ENCODE measurements around the gene LRRC37B.
"Not testable (repeated sequence)": the region's sequence is repeated elsewhere in the genome, so short reads cannot be mapped to it uniquely, and the experiment has no call there.

Gene LRRC37B

GRCh38 chr17:32021615-32021955 is 14.4 kb downstream of the LRRC37B start:
- TF ChIP-seq ZNF274 (IDR thresholded peaks at IDR 0.05; ENCODE audit: low read depth, low read length) (no peak), YY1 (IDR thresholded peaks at IDR 0.05; ENCODE audit: insufficient read depth, insufficient read length) (no peak), SUZ12 (IDR thresholded peaks at IDR 0.05; ENCODE audit: extremely low read depth, insufficient read depth, insufficient read length) (no peak)
- Histone ChIP-seq H3K27me3 (ENCODE audit: insufficient read depth, insufficient read length) (no peaks in the 10 kb centered on the region), H3K9ac (ENCODE audit: insufficient read length, low read depth) (no peak overlapping the region), H3K4me3 (ENCODE audit: insufficient read length, low read depth) (no peak overlapping the region), H3K9me3 (ENCODE audit: insufficient read depth, low read length) (no peaks in the 10 kb centered on the region), H3K36me3 (ENCODE audit: insufficient read depth, insufficient read length, low read length) (peaks cover 6% of the 10 kb centered on the region), H3K4me1 (ENCODE audit: insufficient read depth, insufficient read length) (no peaks in the 10 kb centered on the region)
- no peak for DNase-seq (ENCODE audit: low read depth, low spot score)

- not testable (repeated sequence) for DNase-seq (ENCODE audit: low read depth, low spot score); H3K36me3 ChIP-seq (ENCODE audit: insufficient read depth, insufficient read length, low read length); H3K9me3 ChIP-seq (ENCODE audit: insufficient read depth, low read length); H3K9ac ChIP-seq (ENCODE audit: insufficient read length, low read depth); H3K4me1 ChIP-seq (ENCODE audit: insufficient read depth, insufficient read length); H3K4me3 ChIP-seq (ENCODE audit: insufficient read length, low read depth); H3K27me3 ChIP-seq (ENCODE audit: insufficient read depth, insufficient read length)
These were observed 15.4 kb downstream of the LRRC37B start for GRCh38 chr17:32022554-32022953.

GRCh38 chr17:32027271-32027670 is 20.1 kb downstream of the LRRC37B start:
- H3K4me1 ChIP-seq (ENCODE audit: insufficient read depth, insufficient read length); H3K9me3 ChIP-seq (ENCODE audit: insufficient read depth, low read length); H3K4me3 ChIP-seq (ENCODE audit: insufficient read length, low read depth); H3K36me3 ChIP-seq (ENCODE audit: insufficient read depth, insufficient read length, low read length); H3K9ac ChIP-seq (ENCODE audit: insufficient read length, low read depth); DNase-seq (ENCODE audit: low read depth, low spot score); H3K27me3 ChIP-seq (ENCODE audit: insufficient read depth, insufficient read length): not testable (repeated sequence)

GRCh38 chr17:32033223-32033622 is 26.0 kb downstream of the LRRC37B start:
- H3K4me3 ChIP-seq (ENCODE audit: insufficient read length, low read depth) = no peak overlapping the region
- DNase-seq (ENCODE audit: low read depth, low spot score) = no peak
- H3K36me3 ChIP-seq (ENCODE audit: insufficient read depth, insufficient read length, low read length) = peaks cover 2% of the 10 kb centered on the region
- H3K27me3 ChIP-seq (ENCODE audit: insufficient read depth, insufficient read length) = no peaks in the 10 kb centered on the region
- H3K9me3 ChIP-seq (ENCODE audit: insufficient read depth, low read length) = no peaks in the 10 kb centered on the region
- no peak for TF ChIP-seq YY1 (IDR thresholded peaks at IDR 0.05; ENCODE audit: insufficient read depth, insufficient read length)
- TF ChIP-seq SUZ12 (IDR thresholded peaks at IDR 0.05; ENCODE audit: extremely low read depth, insufficient read depth, insufficient read length) = no peak
- TF ChIP-seq ZNF274 (IDR thresholded peaks at IDR 0.05; ENCODE audit: low read depth, low read length) = no peak
- H3K9ac ChIP-seq (ENCODE audit: insufficient read length, low read depth) = no peak overlapping the region
- no peaks in the 10 kb centered on the region for H3K4me1 ChIP-seq (ENCODE audit: insufficient read depth, insufficient read length)

GRCh38 chr17:32033812-32034211 is 26.6 kb downstream of the LRRC37B start:
- H3K4me3 ChIP-seq (ENCODE audit: insufficient read length, low read depth); H3K36me3 ChIP-seq (ENCODE audit: insufficient read depth, insufficient read length, low read length); H3K27me3 ChIP-seq (ENCODE audit: insufficient read depth, insufficient read length); DNase-seq (ENCODE audit: low read depth, low spot score); H3K9me3 ChIP-seq (ENCODE audit: insufficient read depth, low read length); H3K4me1 ChIP-seq (ENCODE audit: insufficient read depth, insufficient read length); H3K9ac ChIP-seq (ENCODE audit: insufficient read length, low read depth): not testable (repeated sequence)

GRCh38 chr17:32040246-32040645 is 33.1 kb downstream of the LRRC37B start:
- not testable (repeated sequence) for H3K27me3 ChIP-seq (ENCODE audit: insufficient read depth, insufficient read length); H3K4me1 ChIP-seq (ENCODE audit: insufficient read depth, insufficient read length); H3K9ac ChIP-seq (ENCODE audit: insufficient read length, low read depth); H3K9me3 ChIP-seq (ENCODE audit: insufficient read depth, low read length); DNase-seq (ENCODE audit: low read depth, low spot score); H3K4me3 ChIP-seq (ENCODE audit: insufficient read length, low read depth); H3K36me3 ChIP-seq (ENCODE audit: insufficient read depth, insufficient read length, low read length)

GRCh38 chr17:32041306-32041875 is 34.2 kb downstream of the LRRC37B start:
- DNase-seq (ENCODE audit: low read depth, low spot score); H3K9me3 ChIP-seq (ENCODE audit: insufficient read depth, low read length); H3K27me3 ChIP-seq (ENCODE audit: insufficient read depth, insufficient read length); H3K36me3 ChIP-seq (ENCODE audit: insufficient read depth, insufficient read length, low read length); H3K4me3 ChIP-seq (ENCODE audit: insufficient read length, low read depth); H3K4me1 ChIP-seq (ENCODE audit: insufficient read depth, insufficient read length); H3K9ac ChIP-seq (ENCODE audit: insufficient read length, low read depth): not testable (repeated sequence)

GRCh38 chr17:32042266-32042665 is 35.1 kb downstream of the LRRC37B start:
- DNase-seq (ENCODE audit: low read depth, low spot score); H3K9me3 ChIP-seq (ENCODE audit: insufficient read depth, low read length); H3K9ac ChIP-seq (ENCODE audit: insufficient read length, low read depth); H3K36me3 ChIP-seq (ENCODE audit: insufficient read depth, insufficient read length, low read length); H3K27me3 ChIP-seq (ENCODE audit: insufficient read depth, insufficient read length); H3K4me3 ChIP-seq (ENCODE audit: insufficient read length, low read depth); H3K4me1 ChIP-seq (ENCODE audit: insufficient read depth, insufficient read length): not testable (repeated sequence)

GRCh38 chr17:32045611-32046010 is 38.4 kb downstream of the LRRC37B start:
- H3K27me3 ChIP-seq (ENCODE audit: insufficient read depth, insufficient read length); H3K4me1 ChIP-seq (ENCODE audit: insufficient read depth, insufficient read length); H3K4me3 ChIP-seq (ENCODE audit: insufficient read length, low read depth); DNase-seq (ENCODE audit: low read depth, low spot score); H3K36me3 ChIP-seq (ENCODE audit: insufficient read depth, insufficient read length, low read length); H3K9ac ChIP-seq (ENCODE audit: insufficient read length, low read depth); H3K9me3 ChIP-seq (ENCODE audit: insufficient read depth, low read length): not testable (repeated sequence)

GRCh38 chr17:32047663-32048062 is 40.5 kb downstream of the LRRC37B start:
- H3K9ac ChIP-seq (ENCODE audit: insufficient read length, low read depth); H3K36me3 ChIP-seq (ENCODE audit: insufficient read depth, insufficient read length, low read length): not testable (repeated sequence)

GRCh38 chr17:32054985-32055384 is 47.8 kb downstream of the LRRC37B start:
- not testable (repeated sequence) for DNase-seq (ENCODE audit: low read depth, low spot score); H3K4me1 ChIP-seq (ENCODE audit: insufficient read depth, insufficient read length); H3K36me3 ChIP-seq (ENCODE audit: insufficient read depth, insufficient read length, low read length); H3K27me3 ChIP-seq (ENCODE audit: insufficient read depth, insufficient read length); H3K9me3 ChIP-seq (ENCODE audit: insufficient read depth, low read length); H3K4me3 ChIP-seq (ENCODE audit: insufficient read length, low read depth); H3K9ac ChIP-seq (ENCODE audit: insufficient read length, low read depth)

More at GRCh38 chr17:32047663-32048062, 40.5 kb downstream of the LRRC37B start:
- not testable (repeated sequence) for DNase-seq (ENCODE audit: low read depth, low spot score); H3K27me3 ChIP-seq (ENCODE audit: insufficient read depth, insufficient read length); H3K4me3 ChIP-seq (ENCODE audit: insufficient read length, low read depth); H3K9me3 ChIP-seq (ENCODE audit: insufficient read depth, low read length); H3K4me1 ChIP-seq (ENCODE audit: insufficient read depth, insufficient read length)

- H3K4me3 ChIP-seq (ENCODE audit: insufficient read length, low read depth); DNase-seq (ENCODE audit: low read depth, low spot score); H3K9ac ChIP-seq (ENCODE audit: insufficient read length, low read depth); H3K36me3 ChIP-seq (ENCODE audit: insufficient read depth, insufficient read length, low read length); H3K9me3 ChIP-seq (ENCODE audit: insufficient read depth, low read length); H3K4me1 ChIP-seq (ENCODE audit: insufficient read depth, insufficient read length); H3K27me3 ChIP-seq (ENCODE audit: insufficient read depth, insufficient read length): not testable (repeated sequence)
These were observed 48.2 kb downstream of the LRRC37B start for GRCh38 chr17:32055425-32055824.
